Transverse colon (tissue), 4 donors: ENCODE results near the gene DNAH5. TPM values are rescaled to one million over a fixed set of nuclear protein-coding genes. Genes with fewer than 3 reads are reported as not detected.

ENCODE experiments used
- DNase-seq: peaks from one replicate; pipeline ENCODE4 v3.0.0-alpha.2; 2019
- H3K27ac ChIP-seq, 4 donors: fragments of 200-600 bp; sonication (generic); 2 replicates each; pipeline ENCODE4 v1.5.1; 2016 to 2018; ENCODE audit warnings: inconsistent platforms in 4 of 4
- H3K27me3 ChIP-seq: fragments of 200-600 bp; sonication (generic); 2 replicates; pipeline ENCODE4 v1.5.1; 2017; ENCODE audit warnings: inconsistent platforms
- H3K36me3 ChIP-seq, 4 donors: fragments of 200-600 bp; sonication (generic); 2 replicates each; pipeline ENCODE4 v1.5.1; 2017 to 2019; ENCODE audit warnings: inconsistent platforms in 4 of 4
- H3K4me1 ChIP-seq, 4 donors: fragments of 200-600 bp; sonication (generic); 2 replicates each; pipeline ENCODE4 v1.5.1; 2017 to 2020; ENCODE audit warnings: inconsistent platforms in 4 of 4
- H3K4me3 ChIP-seq, 4 donors: fragments of 200-600 bp; sonication (generic); 1 replicate in 1 of 4; 2 replicates in 3 of 4; pipeline versions ENCODE4 v1.5.1 to v1.6.1; 2017 to 2019; ENCODE audit warnings: inconsistent platforms in 4 of 4
- H3K9me3 ChIP-seq, 2 donors: fragments of 200-600 bp; sonication (generic); 2 replicates each; pipeline ENCODE4 v1.5.1; 2017 to 2019; ENCODE audit warnings: inconsistent platforms in 2 of 2
- EP300 ChIP-seq: sonication (generic); formaldehyde crosslinking; IDR thresholded peaks from one replicate; pipeline ENCODE4 v1.6.1; 2017; ENCODE audit warnings: antibody characterized with exemption, low read depth
- POLR2A ChIP-seq: fragments of 450-650 bp; IDR thresholded peaks from one replicate; pipeline ENCODE4 v1.6.1; 2016; ENCODE audit warnings: antibody characterized with exemption, mild to moderate bottlenecking, moderate library complexity
- POLR2AphosphoS5 ChIP-seq, 3 donors: sonication (generic); formaldehyde crosslinking; IDR thresholded peaks; one replicate each; pipeline ENCODE4 v1.6.1; 2016; ENCODE audit warnings: antibody characterized with exemption in 3 of 3
- WGBS, 2 donors: methylation state at CpG; one replicate each; pipeline ENCODE4 v1.1.5; 2018; ENCODE audit warnings: low coverage in 1 of 2; 5-methylcytosine and 5-hydroxymethylcytosine counted together
- in situ Hi-C, 4 donors: fragments of 200-750 bp; cut with MboI; loops; one replicate each; pipeline versions ENCODE4 v1.15.0 to v1.15.1; 2017; ENCODE audit warnings: low sequenced_read_pairs in 3 of 4, low pct_ligation_motif_present in 1 of 4, low pct_unique_long_range_greater_than_20kb in 1 of 4
- intact Hi-C: fragments of 100-400 bp; cut with DNase I; formaldehyde crosslinking; loops from one replicate; pipeline ENCODE4 v1.15.1; 2023; ENCODE audit warnings: low total_unique reads
- total RNA-seq, 4 donors: library from RNA; depleted of rRNA; stranded (reverse); fragments of >200 nt; gene quantifications; one replicate each; pipeline ENCODE4 v1.1.0, GENCODE V29; 2016
- TF ChIP-seq, protein P1 (sequence below), 5 experiments: fragments of 200-600 bp in 3 of 5; fragments of 450-650 bp in 2 of 5; sonication (generic) in 3 of 5; IDR thresholded peaks; 1 replicate in 2 of 5; 2 replicates in 3 of 5; pipeline ENCODE4 v1.5.1; 2016 to 2017; ENCODE audit warnings: antibody characterized with exemption in 5 of 5, inconsistent platforms in 3 of 5, mild to moderate bottlenecking in 2 of 5, moderate library complexity in 1 of 5

Gene DNAH5
- total RNA-seq, 4 donors from 2014 or later = 0.20 to 1.5 (median 0.53) TPM

GRCh38 chr5:13763719-13764118 lies 180.8 kb downstream of the DNAH5 start:
- no peak for DNase-seq
- 22 to 42% methylated on average over 2 to 3 of the region's 3 CpGs for WGBS, 2 donors
- Histone ChIP-seq H3K4me3 (no peak overlapping the region), H3K9me3 (no peaks in the 10 kb centered on the region), H3K27ac (no peak overlapping the region), H3K27me3 (no peaks in the 10 kb centered on the region), H3K4me1 (no peaks in the 10 kb centered on the region), H3K36me3 (no peaks in the 10 kb centered on the region)
- intact Hi-C loops = no loop called here
- TF ChIP-seq EP300 = no peak
- TF ChIP-seq POLR2A = no peak
- no peak for TF ChIP-seq POLR2AphosphoS5 (IDR thresholded peaks at IDR 0.05)
- TF ChIP-seq, protein P1, sequence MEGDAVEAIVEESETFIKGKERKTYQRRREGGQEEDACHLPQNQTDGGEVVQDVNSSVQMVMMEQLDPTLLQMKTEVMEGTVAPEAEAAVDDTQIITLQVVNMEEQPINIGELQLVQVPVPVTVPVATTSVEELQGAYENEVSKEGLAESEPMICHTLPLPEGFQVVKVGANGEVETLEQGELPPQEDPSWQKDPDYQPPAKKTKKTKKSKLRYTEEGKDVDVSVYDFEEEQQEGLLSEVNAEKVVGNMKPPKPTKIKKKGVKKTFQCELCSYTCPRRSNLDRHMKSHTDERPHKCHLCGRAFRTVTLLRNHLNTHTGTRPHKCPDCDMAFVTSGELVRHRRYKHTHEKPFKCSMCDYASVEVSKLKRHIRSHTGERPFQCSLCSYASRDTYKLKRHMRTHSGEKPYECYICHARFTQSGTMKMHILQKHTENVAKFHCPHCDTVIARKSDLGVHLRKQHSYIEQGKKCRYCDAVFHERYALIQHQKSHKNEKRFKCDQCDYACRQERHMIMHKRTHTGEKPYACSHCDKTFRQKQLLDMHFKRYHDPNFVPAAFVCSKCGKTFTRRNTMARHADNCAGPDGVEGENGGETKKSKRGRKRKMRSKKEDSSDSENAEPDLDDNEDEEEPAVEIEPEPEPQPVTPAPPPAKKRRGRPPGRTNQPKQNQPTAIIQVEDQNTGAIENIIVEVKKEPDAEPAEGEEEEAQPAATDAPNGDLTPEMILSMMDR (IDR thresholded peaks at IDR 0.05) = no peak
- in situ Hi-C loops = no loop called here

DNA sequence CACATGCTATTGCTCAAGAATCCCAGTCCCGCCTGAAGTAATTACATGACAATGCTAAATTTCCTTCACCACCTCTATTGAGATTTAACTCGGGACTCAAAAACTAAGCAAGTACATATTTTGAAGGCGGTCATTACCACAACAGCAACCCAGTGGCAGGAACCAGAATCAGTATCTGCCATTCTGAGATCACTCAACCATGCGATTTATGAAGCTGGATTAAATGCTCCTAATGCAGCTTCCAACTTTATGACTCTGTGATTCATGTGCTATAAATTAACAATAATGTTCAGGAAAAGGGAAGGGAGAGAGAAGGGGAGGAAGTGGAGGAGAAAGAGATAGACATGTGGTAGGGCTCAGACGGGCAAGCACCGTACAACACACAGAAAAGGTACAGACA lies 194.7 kb downstream of the DNAH5 start:
- no peak overlapping the region for H3K27ac ChIP-seq
- no peaks in the 10 kb centered on the region for H3K9me3 ChIP-seq
- intact Hi-C loops (no loop called here), in situ Hi-C loops (no loop called here)
- H3K4me1 ChIP-seq = no peaks in the 10 kb centered on the region
- TF ChIP-seq POLR2A (no peak), EP300 (no peak), POLR2AphosphoS5 (IDR thresholded peaks at IDR 0.05) (no peak)
- TF ChIP-seq, protein P1 (IDR thresholded peaks at IDR 0.05) = no peak
- no peak for DNase-seq
- no peak overlapping the region for H3K4me3 ChIP-seq
- no peaks in the 10 kb centered on the region for H3K27me3 ChIP-seq
- H3K36me3 ChIP-seq = no peaks in the 10 kb centered on the region
- 66 to 67% methylated on average over 3 to 6 of the region's 6 CpGs for WGBS, 2 donors

- Histone ChIP-seq H3K36me3 (no peaks in the 10 kb centered on the region), H3K4me1 (no peaks in the 10 kb centered on the region), H3K9me3 (no peaks in the 10 kb centered on the region), H3K27me3 (no peaks in the 10 kb centered on the region), H3K4me3 (no peak overlapping the region), H3K27ac (no peak overlapping the region)
- in situ Hi-C loops = no loop called here
- DNase-seq = no peak
- intact Hi-C loops = no loop called here
- TF ChIP-seq POLR2A = no peak
- TF ChIP-seq POLR2AphosphoS5 (IDR thresholded peaks at IDR 0.05) = no peak
- TF ChIP-seq, protein P1 (IDR thresholded peaks at IDR 0.05) = no peak
- TF ChIP-seq EP300 = no peak
Observed at GRCh38 chr5:13746026-13746425, 198.5 kb downstream of the DNAH5 start.

- in situ Hi-C loops (no loop called here), intact Hi-C loops (no loop called here)
- no peak overlapping the region for H3K27ac ChIP-seq
- no peaks in the 10 kb centered on the region for H3K27me3 ChIP-seq
- no peaks in the 10 kb centered on the region for H3K4me1 ChIP-seq
- TF ChIP-seq POLR2A = no peak
- TF ChIP-seq POLR2AphosphoS5 (IDR thresholded peaks at IDR 0.05) = no peak
- TF ChIP-seq EP300 = no peak
- TF ChIP-seq, protein P1 (IDR thresholded peaks at IDR 0.05) = no peak
- H3K36me3 ChIP-seq = no peaks in the 10 kb centered on the region
- H3K4me3 ChIP-seq = no peak overlapping the region
- WGBS, 2 donors = 35 to 38% methylated on average over 3 of the region's 3 CpGs
- no peaks in the 10 kb centered on the region for H3K9me3 ChIP-seq
- no peak for DNase-seq
Observed at GRCh38 chr5:13745508-13745907, 199.0 kb downstream of the DNAH5 start.
